PC-3 (cell line): ENCODE data around the gene VARS2. TPM values are rescaled to one million over a fixed set of nuclear protein-coding genes. Genes with fewer than 3 reads are reported as not detected.
"Not testable (repeated sequence)": the region's sequence is repeated elsewhere in the genome, so short reads cannot be mapped to it uniquely, and the experiment has no call there.

Experiments
- ATAC-seq: fragments of 200-7000 bp; cut with Tn5 transposase; 2 replicates; pipeline ENCODE4 v1.9.1; 2020; ENCODE audit warnings: mild to moderate bottlenecking, moderate library complexity
- BruUV-seq: library from RNA; stranded (reverse); fragments of 400-500 nt; replicated peaks from 2 replicates; lab custom pipeline; 2021; lab: Mats Ljungman, UMichigan
- CTCF ChIA-PET: fragments of 300-600 bp; sonication (Branson Sonifier 250); formaldehyde crosslinking; loops from one replicate; lab custom pipeline; 2022; ENCODE audit warnings: antibody characterized with exemption; lab: Charles Lee
- POLR2A ChIA-PET: fragments of 300-600 bp; sonication (Branson Sonifier 250); formaldehyde crosslinking; loops from one replicate; lab custom pipeline; 2022; ENCODE audit warnings: antibody characterized with exemption; ENCODE audit not compliant: unreplicated experiment; lab: Charles Lee
- DNase-seq: peaks from one replicate; pipeline ENCODE4 v3.0.0-alpha.2; 2015
- H2AFZ ChIP-seq: fragments of 300-600 bp; sonication (generic); 2 replicates; pipeline ENCODE4 v1.6.0; 2016; ENCODE audit warnings: antibody characterized with exemption, low read length
- H3F3A ChIP-seq: fragments of 300-600 bp; sonication (generic); one replicate; pipeline ENCODE4 v1.6.0; 2017; ENCODE audit warnings: antibody characterized with exemption, low read length, control low read depth, mild to moderate bottlenecking; ENCODE audit not compliant: unreplicated experiment
- H3K27ac ChIP-seq: fragments of 300-600 bp; sonication (generic); 2 replicates; pipeline ENCODE4 v1.5.1; 2016; ENCODE audit warnings: mild to moderate bottlenecking, low read length
- H3K27me3 ChIP-seq: fragments of 300-600 bp; sonication (generic); 2 replicates; pipeline ENCODE4 v1.6.1; 2016; ENCODE audit warnings: low read length, mixed read lengths
- H3K36me3 ChIP-seq: fragments of 300-600 bp; sonication (generic); 2 replicates; pipeline ENCODE4 v1.6.1; 2016; ENCODE audit warnings: low read depth, mixed run types, low read length, mixed read lengths
- H3K4me1 ChIP-seq: fragments of 300-600 bp; sonication (generic); 2 replicates; pipeline ENCODE4 v1.5.1; 2016; ENCODE audit warnings: low read length; ENCODE audit not compliant: insufficient read depth
- H3K4me2 ChIP-seq: fragments of 300-600 bp; sonication (generic); 2 replicates; pipeline ENCODE4 v1.6.0; 2016; ENCODE audit warnings: low read length
- H3K4me3 ChIP-seq: fragments of 300-600 bp; sonication (generic); 2 replicates; pipeline ENCODE4 v1.5.1; 2016; ENCODE audit warnings: mild to moderate bottlenecking, low read length, mixed read lengths
- H3K79me2 ChIP-seq: fragments of 300-600 bp; sonication (generic); 2 replicates; pipeline ENCODE4 v1.6.1; 2017; ENCODE audit warnings: low read length, mixed read lengths
- H3K9ac ChIP-seq: fragments of 300-600 bp; sonication (generic); 2 replicates; pipeline ENCODE4 v1.6.0; 2016; ENCODE audit warnings: mild to moderate bottlenecking, low read length
- H3K9me2 ChIP-seq: fragments of 300-600 bp; sonication (generic); replicated peaks from 2 replicates; pipeline ENCODE4 v1.6.1; 2016; ENCODE audit warnings: mixed run types, low read length, mixed read lengths
- H3K9me3 ChIP-seq: fragments of 300-600 bp; sonication (generic); 2 replicates; pipeline ENCODE4 v1.6.1; 2016; ENCODE audit warnings: low read length, mixed read lengths
- H4K20me1 ChIP-seq: fragments of 300-600 bp; sonication (generic); 2 replicates; pipeline ENCODE4 v1.6.1; 2016; ENCODE audit warnings: low read length, mixed read lengths
- EZH2 ChIP-seq: fragments of 300-600 bp; sonication (generic); IDR thresholded peaks from one replicate; pipeline ENCODE4 v1.6.1; 2017; ENCODE audit warnings: antibody characterized with exemption, mild to moderate bottlenecking, low read length; ENCODE audit not compliant: unreplicated experiment
- EZH2phosphoT487 ChIP-seq: fragments of 300-600 bp; sonication (generic); IDR thresholded peaks from 2 replicates; pipeline ENCODE4 v1.6.1; 2018; ENCODE audit warnings: mild to moderate bottlenecking, antibody characterized with exemption, low read length, borderline replicate concordance
- intact Hi-C: fragments of 100-400 bp; cut with micrococcal nuclease; formaldehyde crosslinking; loops from 2 replicates; pipeline ENCODE4 v1.9.0; 2023
- total RNA-seq: library from RNA; depleted of rRNA; stranded (reverse); fragments of >200 nt; gene quantifications from 2 replicates; pipeline ENCODE4 v1.2.3, GENCODE V29; 2014
- TF ChIP-seq, protein P1 (sequence below): fragments of 300-600 bp; sonication (generic); conservative IDR thresholded peaks from 2 replicates; pipeline ENCODE4 v1.5.1; 2017; ENCODE audit warnings: antibody characterized with exemption, low read depth, mild to moderate bottlenecking, low read length

VARS2 gene
- total RNA-seq, 1 experiment from 2014 or later: 66.5 TPM

DNA sequence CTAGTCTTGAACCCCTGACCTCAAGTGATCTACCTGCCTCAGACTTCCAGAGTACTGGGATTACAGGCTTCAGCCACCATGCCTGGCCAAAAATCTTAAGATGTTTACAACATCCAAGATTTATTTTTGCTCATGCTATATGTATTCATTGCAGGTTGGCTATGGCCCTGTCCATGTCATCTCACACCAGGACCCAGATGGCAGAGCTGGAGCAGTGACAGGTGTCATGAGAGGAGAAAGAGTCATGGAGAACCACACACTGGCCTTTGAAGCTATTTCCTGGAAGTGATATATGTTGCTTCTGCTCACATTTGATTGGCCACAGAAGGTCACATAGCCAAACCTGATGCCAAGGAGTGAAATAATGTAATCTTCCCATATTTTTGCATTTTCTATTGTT, 43.5 kb upstream of the VARS2 start:
- no peak overlapping the region for H2AFZ ChIP-seq
- peaks cover under 1% of the 10 kb centered on the region; the same call in 1 of the 2 replicates for H3K4me1 ChIP-seq
- ChIA-PET POLR2A (no interaction called here), CTCF (no interaction called here)
- H3K79me2 ChIP-seq: no peaks in the 10 kb centered on the region
- DNase-seq (no peak), ATAC-seq (no peak)
- no peak overlapping the region for H3K9ac ChIP-seq
- no peaks in the 10 kb centered on the region for H3K27me3 ChIP-seq
- no TSS peak for BruUV-seq
- H3K36me3 ChIP-seq: no peaks in the 10 kb centered on the region; the same call in 1 of the 2 replicates
- peaks cover 9% of the 10 kb centered on the region for H3K9me3 ChIP-seq
- no peaks in the 10 kb centered on the region for H3F3A ChIP-seq
- H4K20me1 ChIP-seq: no peaks in the 10 kb centered on the region
- TF ChIP-seq, protein P1, sequence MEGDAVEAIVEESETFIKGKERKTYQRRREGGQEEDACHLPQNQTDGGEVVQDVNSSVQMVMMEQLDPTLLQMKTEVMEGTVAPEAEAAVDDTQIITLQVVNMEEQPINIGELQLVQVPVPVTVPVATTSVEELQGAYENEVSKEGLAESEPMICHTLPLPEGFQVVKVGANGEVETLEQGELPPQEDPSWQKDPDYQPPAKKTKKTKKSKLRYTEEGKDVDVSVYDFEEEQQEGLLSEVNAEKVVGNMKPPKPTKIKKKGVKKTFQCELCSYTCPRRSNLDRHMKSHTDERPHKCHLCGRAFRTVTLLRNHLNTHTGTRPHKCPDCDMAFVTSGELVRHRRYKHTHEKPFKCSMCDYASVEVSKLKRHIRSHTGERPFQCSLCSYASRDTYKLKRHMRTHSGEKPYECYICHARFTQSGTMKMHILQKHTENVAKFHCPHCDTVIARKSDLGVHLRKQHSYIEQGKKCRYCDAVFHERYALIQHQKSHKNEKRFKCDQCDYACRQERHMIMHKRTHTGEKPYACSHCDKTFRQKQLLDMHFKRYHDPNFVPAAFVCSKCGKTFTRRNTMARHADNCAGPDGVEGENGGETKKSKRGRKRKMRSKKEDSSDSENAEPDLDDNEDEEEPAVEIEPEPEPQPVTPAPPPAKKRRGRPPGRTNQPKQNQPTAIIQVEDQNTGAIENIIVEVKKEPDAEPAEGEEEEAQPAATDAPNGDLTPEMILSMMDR: no peak
- TF ChIP-seq EZH2: no peak
- TF ChIP-seq EZH2phosphoT487: no peak
- no peak overlapping the region for H3K27ac ChIP-seq
- intact Hi-C loops: no loop called here
- no peaks in the 10 kb centered on the region for H3K9me2 ChIP-seq
- no peak overlapping the region for H3K4me3 ChIP-seq
- no peak overlapping the region for H3K4me2 ChIP-seq

GRCh38 chr6:30871592-30872183, 42.4 kb upstream of the VARS2 start:
- Histone ChIP-seq H3K36me3 (no peaks in the 10 kb centered on the region; the same call in 1 of the 2 replicates), H3K9ac (no peak overlapping the region), H3F3A (no peaks in the 10 kb centered on the region), H3K27me3 (no peaks in the 10 kb centered on the region), H3K27ac (no peak overlapping the region), H2AFZ (no peak overlapping the region), H4K20me1 (no peaks in the 10 kb centered on the region), H3K9me3 (peaks cover 9% of the 10 kb centered on the region), H3K4me1 (peaks cover 11% of the 10 kb centered on the region; the same call in 1 of the 2 replicates), H3K9me2 (no peaks in the 10 kb centered on the region), H3K4me2 (no peak overlapping the region), H3K79me2 (no peaks in the 10 kb centered on the region), H3K4me3 (no peak overlapping the region)
- intact Hi-C loops: no loop called here
- CTCF ChIA-PET: no interaction called here
- TF ChIP-seq, protein P1: no peak
- TF ChIP-seq EZH2phosphoT487 (no peak), EZH2 (no peak)
- no TSS peak for BruUV-seq
- DNase-seq (no peak), ATAC-seq (no peak)
- POLR2A ChIA-PET: no interaction called here

GRCh38 chr6:30873137-30873640, 40.8 kb upstream of the VARS2 start:
- intact Hi-C loops: no loop called here
- CTCF ChIA-PET: no interaction called here
- TF ChIP-seq, protein P1: no peak
- TF ChIP-seq EZH2phosphoT487: no peak

DNA sequence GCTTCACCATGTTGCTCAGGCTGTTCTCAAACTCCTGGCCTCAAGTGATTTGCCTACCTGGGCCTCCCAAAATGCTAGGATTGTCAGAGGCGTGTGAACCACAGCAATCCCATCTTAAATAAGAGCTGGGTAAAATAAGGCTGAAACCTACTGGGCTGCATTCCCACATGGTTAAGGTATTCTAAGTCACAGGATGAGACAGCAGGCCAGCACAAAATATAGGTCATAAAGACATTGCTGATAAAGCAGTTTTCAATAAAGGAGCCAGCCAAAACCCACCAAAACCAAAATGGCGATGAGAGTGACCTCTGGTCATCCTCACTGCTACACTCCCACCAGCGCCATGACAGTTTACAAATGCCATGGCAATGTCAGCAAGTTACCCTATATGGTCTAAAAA, 40.2 kb upstream of the VARS2 start:
- ATAC-seq, H3K36me3 ChIP-seq, H3K4me3 ChIP-seq, H3K9me3 ChIP-seq, H3K9me2 ChIP-seq, H4K20me1 ChIP-seq, H3K27me3 ChIP-seq, H3K79me2 ChIP-seq, DNase-seq, CTCF ChIA-PET, H3F3A ChIP-seq, intact Hi-C loops, H2AFZ ChIP-seq, BruUV-seq, H3K9ac ChIP-seq, H3K4me2 ChIP-seq, H3K27ac ChIP-seq, POLR2A ChIA-PET: not testable (repeated sequence)
- peaks cover 20% of the 10 kb centered on the region for H3K4me1 ChIP-seq

More at GRCh38 chr6:30873137-30873640, 40.8 kb upstream of the VARS2 start:
- peaks cover 20% of the 10 kb centered on the region for H3K4me1 ChIP-seq
- no peaks in the 10 kb centered on the region for H3K79me2 ChIP-seq
- H2AFZ ChIP-seq: no peak overlapping the region
- no peak overlapping the region for H3K4me2 ChIP-seq
- H3K9me3 ChIP-seq: peaks cover 9% of the 10 kb centered on the region
- no peaks in the 10 kb centered on the region for H4K20me1 ChIP-seq
- no peak overlapping the region for H3K4me3 ChIP-seq
- H3F3A ChIP-seq: no peaks in the 10 kb centered on the region
- POLR2A ChIA-PET: no interaction called here
- ATAC-seq: no peak
- H3K27me3 ChIP-seq: no peaks in the 10 kb centered on the region
- H3K36me3 ChIP-seq: no peaks in the 10 kb centered on the region; the same call in 1 of the 2 replicates
- H3K27ac ChIP-seq: no peak overlapping the region
- no TSS peak for BruUV-seq
- H3K9ac ChIP-seq: no peak overlapping the region
- H3K9me2 ChIP-seq: no peaks in the 10 kb centered on the region
- DNase-seq: no peak
